ES-I3 (cell line): ENCODE measurements around the gene CNTNAP2.

Source experiments
- H3K36me3 ChIP-seq: 2 replicates; pipeline ENCODE4 v1.6.1; 2013; ENCODE audit warnings: mild to moderate bottlenecking, low read length, control low read depth, moderate library complexity; ENCODE audit not compliant: insufficient read depth
- H3K4me1 ChIP-seq: 2 replicates; pipeline ENCODE4 v1.6.1; 2013; ENCODE audit warnings: mild to moderate bottlenecking, control low read depth, low read length; ENCODE audit not compliant: insufficient read depth
- H3K9ac ChIP-seq: 2 replicates; pipeline ENCODE4 v1.6.1; 2013; ENCODE audit warnings: low read depth, mild to moderate bottlenecking, low read length, moderate library complexity
- H3K9me3 ChIP-seq: 2 replicates; pipeline ENCODE4 v1.6.1; 2013; ENCODE audit warnings: mild to moderate bottlenecking, low read length, moderate library complexity; ENCODE audit not compliant: control insufficient read depth, insufficient read depth

Gene CNTNAP2

DNA sequence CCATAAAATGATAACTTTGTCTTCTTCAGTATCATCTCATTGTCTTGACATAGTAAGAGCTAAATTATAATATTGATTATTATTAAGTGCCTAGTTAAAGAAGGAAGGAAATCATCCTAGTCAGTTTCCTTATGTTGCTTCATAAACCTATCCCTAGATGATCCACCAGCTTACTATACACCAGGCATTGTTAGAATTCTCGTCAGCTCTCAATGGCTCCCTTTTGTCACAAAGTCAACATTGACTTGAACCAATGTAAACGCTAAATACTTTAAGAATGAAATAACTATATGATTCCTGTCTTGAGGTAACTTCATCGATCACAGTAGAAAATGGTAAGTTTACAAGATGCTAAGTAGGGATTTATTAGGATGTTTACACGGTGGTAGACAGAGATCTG is 1162.9 kb downstream of the CNTNAP2 start:
- H3K9me3 ChIP-seq: no peaks in the 10 kb centered on the region
- H3K36me3 ChIP-seq: no peaks in the 10 kb centered on the region
- H3K9ac ChIP-seq: no peak overlapping the region
- H3K4me1 ChIP-seq: peaks cover 8% of the 10 kb centered on the region; the same call in 1 of the 2 replicates

DNA sequence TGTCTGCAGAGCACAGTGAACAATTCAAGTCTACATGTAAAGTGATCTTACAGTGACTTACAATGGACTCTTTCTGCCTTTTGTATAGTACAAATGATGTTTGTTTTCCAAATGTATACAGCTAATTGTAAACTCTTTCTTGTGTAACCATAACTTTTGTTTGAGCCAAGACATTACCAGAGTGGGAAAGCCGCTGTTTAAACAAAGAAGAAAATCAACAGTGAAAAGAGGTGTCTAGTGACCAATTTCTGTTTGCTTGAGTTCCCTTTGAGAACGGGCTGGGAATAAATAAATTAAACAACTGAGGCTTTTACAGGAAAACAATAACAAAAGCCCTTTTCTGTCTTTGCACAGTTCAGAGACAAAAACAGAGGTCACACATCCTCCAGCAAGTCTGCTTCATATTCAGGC is 1163.4 kb downstream of the CNTNAP2 start:
- no peak overlapping the region for H3K9ac ChIP-seq
- no peaks in the 10 kb centered on the region for H3K9me3 ChIP-seq
- peaks cover 8% of the 10 kb centered on the region; the same call in 1 of the 2 replicates for H3K4me1 ChIP-seq
- no peaks in the 10 kb centered on the region for H3K36me3 ChIP-seq

- Histone ChIP-seq H3K9me3 (no peaks in the 10 kb centered on the region), H3K36me3 (no peaks in the 10 kb centered on the region), H3K9ac (no peak overlapping the region), H3K4me1 (peaks cover 8% of the 10 kb centered on the region; the same call in 1 of the 2 replicates)
Measured at GRCh38 chr7:147282204-147282603, 1165.6 kb downstream of the CNTNAP2 start.

- Histone ChIP-seq H3K9ac (no peak overlapping the region), H3K9me3 (no peaks in the 10 kb centered on the region), H3K4me1 (no peaks in the 10 kb centered on the region), H3K36me3 (no peaks in the 10 kb centered on the region)
Measured at GRCh38 chr7:147296201-147296600, 1179.6 kb downstream of the CNTNAP2 start.

GRCh38 chr7:147296986-147297385 is 1180.4 kb downstream of the CNTNAP2 start:
- Histone ChIP-seq H3K36me3 (no peaks in the 10 kb centered on the region), H3K9ac (no peak overlapping the region), H3K4me1 (no peaks in the 10 kb centered on the region), H3K9me3 (no peaks in the 10 kb centered on the region)

DNA sequence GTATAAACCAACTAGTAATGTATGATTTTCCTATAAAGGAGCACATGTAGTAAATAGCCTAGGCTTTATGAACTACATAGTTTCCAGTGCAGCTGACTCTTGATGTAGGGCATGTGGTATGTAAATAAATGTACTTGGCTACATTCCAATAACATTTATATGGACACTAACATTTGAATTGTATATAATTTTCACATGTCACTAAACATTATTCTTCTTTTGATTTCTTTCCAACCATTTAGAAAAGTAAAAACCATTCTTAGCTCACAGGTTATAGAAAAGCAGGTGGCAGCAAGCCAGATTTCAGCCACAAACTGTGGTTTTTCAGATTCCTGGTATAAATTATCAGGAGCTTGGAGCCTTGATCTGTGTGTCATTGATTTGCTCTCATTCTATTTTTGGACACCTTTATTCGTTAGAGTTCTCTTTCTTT is 1182.0 kb downstream of the CNTNAP2 start:
- H3K36me3 ChIP-seq: no peaks in the 10 kb centered on the region

GRCh38 chr7:147300293-147300692 is 1183.7 kb downstream of the CNTNAP2 start:
- H3K9me3 ChIP-seq: no peaks in the 10 kb centered on the region
- H3K36me3 ChIP-seq: no peaks in the 10 kb centered on the region
- no peak overlapping the region for H3K9ac ChIP-seq
- H3K4me1 ChIP-seq: no peaks in the 10 kb centered on the region

More for the DNA sequence above, 1182.0 kb downstream of the CNTNAP2 start:
- H3K9ac ChIP-seq: no peak overlapping the region
- H3K9me3 ChIP-seq: no peaks in the 10 kb centered on the region
- no peaks in the 10 kb centered on the region for H3K4me1 ChIP-seq

- no peaks in the 10 kb centered on the region for H3K9me3 ChIP-seq
- H3K9ac ChIP-seq: no peak overlapping the region
- no peaks in the 10 kb centered on the region for H3K4me1 ChIP-seq
- no peaks in the 10 kb centered on the region for H3K36me3 ChIP-seq
Measured at GRCh38 chr7:147304376-147304775, 1187.8 kb downstream of the CNTNAP2 start.

DNA sequence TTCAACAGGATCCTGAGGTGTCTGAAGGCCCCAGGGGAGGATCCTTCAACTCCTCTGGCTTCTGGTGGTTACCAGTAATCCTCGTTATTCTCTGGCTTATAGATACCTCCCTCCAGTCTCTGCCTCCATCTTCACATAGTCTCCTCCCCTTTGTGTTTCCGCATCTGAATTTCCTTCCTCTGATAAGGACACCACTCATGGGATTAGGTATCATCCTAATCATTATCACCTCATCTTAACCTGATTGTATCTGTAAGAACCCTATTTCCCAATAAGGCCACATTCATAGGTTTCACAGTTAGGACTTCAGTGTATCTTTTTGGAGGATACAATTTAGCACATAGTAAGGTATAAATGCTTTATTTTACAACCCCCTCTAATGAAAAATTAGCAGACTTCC is 1189.2 kb downstream of the CNTNAP2 start:
- Histone ChIP-seq H3K9me3 (no peaks in the 10 kb centered on the region), H3K36me3 (no peaks in the 10 kb centered on the region), H3K4me1 (no peaks in the 10 kb centered on the region), H3K9ac (no peak overlapping the region)

DNA sequence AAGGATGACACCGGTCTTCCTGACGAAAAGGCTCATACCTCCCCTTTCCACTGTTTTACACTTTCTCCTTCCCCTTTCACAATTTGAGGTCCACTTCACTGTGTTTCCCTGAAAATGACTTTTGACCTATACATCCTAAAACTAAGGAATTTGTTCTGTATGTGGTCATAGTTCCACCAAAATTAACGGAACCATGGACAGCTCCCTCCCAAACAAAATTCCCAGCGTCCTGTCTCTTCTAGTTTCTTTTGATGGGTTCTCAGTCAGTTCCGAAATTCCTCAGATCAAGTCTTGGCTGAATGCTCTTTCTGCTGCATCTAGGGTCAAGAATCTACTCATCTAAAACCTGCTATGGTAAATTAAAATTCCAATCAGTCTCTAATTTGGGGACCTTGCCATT is 1191.9 kb downstream of the CNTNAP2 start:
- no peaks in the 10 kb centered on the region for H3K9me3 ChIP-seq
- no peaks in the 10 kb centered on the region for H3K36me3 ChIP-seq
- no peak overlapping the region for H3K9ac ChIP-seq
- H3K4me1 ChIP-seq: no peaks in the 10 kb centered on the region

DNA sequence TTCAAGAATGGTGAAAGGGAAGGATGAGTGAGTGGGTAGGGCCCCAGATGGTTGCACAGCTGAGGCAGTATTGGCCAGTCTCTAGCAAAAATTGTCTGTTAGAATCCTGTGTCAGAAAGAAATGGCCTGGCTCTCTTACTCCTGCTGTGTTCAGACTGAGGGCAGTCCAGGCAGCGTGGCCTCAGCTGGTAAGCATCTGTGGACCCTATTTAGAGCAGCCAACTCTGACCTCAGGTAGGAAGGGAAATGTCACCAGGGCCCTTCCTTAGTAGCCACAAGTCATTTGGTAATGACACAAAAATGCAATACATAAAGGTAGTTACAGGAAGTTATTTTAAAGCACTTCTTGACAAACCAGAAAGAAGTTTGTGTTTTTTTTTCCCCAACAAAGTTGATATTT is 1194.7 kb downstream of the CNTNAP2 start:
- Histone ChIP-seq H3K9me3 (no peaks in the 10 kb centered on the region), H3K36me3 (no peaks in the 10 kb centered on the region), H3K9ac (no peak overlapping the region), H3K4me1 (no peaks in the 10 kb centered on the region)

DNA sequence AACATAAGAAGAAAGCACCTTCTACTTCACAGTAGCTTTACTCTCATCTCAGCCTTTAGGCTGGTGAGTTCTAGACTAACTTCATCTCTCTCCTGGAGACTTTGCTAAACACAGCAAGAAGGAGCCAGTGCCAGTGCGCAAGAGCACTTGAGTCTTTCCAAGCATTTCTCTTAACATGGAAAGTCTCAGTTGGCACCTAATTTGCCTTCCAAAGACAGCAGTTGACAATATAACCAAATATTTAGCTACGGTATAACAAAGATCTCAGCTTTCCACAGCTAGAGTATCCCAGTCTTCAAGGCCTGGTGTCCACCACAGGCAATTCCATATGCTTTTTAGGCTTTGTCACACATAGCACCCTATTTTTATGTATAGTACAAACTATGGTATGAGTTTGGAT is 1204.9 kb downstream of the CNTNAP2 start:
- Histone ChIP-seq H3K4me1 (no peaks in the 10 kb centered on the region), H3K9ac (no peak overlapping the region), H3K9me3 (no peaks in the 10 kb centered on the region)

GRCh38 chr7:147332988-147333387 is 1216.4 kb downstream of the CNTNAP2 start:
- H3K4me1 ChIP-seq: no peaks in the 10 kb centered on the region
- no peaks in the 10 kb centered on the region for H3K36me3 ChIP-seq
- H3K9me3 ChIP-seq: no peaks in the 10 kb centered on the region
- H3K9ac ChIP-seq: no peak overlapping the region

More for the DNA sequence above, 1204.9 kb downstream of the CNTNAP2 start:
- H3K36me3 ChIP-seq: no peaks in the 10 kb centered on the region

DNA sequence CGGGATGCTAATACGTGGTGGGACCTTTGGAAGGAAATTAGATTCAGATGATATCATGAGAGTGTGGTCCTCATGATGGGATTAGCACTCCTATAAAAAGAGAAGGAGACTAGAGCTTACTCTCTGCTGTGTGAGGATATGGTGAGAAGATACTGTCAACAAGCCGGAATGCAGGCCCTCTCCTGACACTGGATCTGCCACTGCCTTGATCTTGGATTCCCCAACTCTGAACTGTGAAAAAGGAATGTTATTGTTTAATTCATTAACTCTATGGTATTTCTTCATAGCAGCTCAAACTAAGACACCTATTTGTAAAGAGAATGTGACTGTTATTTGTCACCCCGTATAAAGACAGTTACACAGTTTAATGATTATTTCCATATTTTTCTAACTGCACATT is 1246.5 kb downstream of the CNTNAP2 start:
- Histone ChIP-seq H3K36me3 (no peaks in the 10 kb centered on the region), H3K4me1 (no peaks in the 10 kb centered on the region), H3K9ac (no peak overlapping the region), H3K9me3 (no peaks in the 10 kb centered on the region)

DNA sequence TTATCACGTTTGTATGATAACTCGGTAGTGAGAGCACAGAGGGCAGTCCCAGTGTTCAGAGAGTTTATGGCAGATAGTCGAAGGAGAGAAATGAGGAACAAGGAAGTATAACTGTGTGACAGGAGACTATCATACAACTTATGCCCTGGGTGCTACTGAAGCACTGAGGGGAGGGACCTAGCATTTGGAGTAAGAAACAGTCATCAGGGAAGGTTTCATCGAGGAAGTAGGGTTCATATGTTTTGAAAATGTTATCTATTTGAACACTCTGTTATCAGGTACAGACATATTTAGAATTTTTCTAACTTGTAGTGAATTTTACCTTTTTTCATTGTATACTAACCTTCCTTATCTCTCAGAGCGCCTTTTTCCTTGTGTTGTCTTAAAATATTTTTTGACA is 1259.6 kb downstream of the CNTNAP2 start:
- no peaks in the 10 kb centered on the region for H3K9me3 ChIP-seq
- no peaks in the 10 kb centered on the region for H3K36me3 ChIP-seq
- no peak overlapping the region for H3K9ac ChIP-seq
- H3K4me1 ChIP-seq: no peaks in the 10 kb centered on the region

GRCh38 chr7:147380926-147381325 is 1264.3 kb downstream of the CNTNAP2 start:
- Histone ChIP-seq H3K9ac (no peak overlapping the region), H3K4me1 (no peaks in the 10 kb centered on the region), H3K36me3 (no peaks in the 10 kb centered on the region), H3K9me3 (no peaks in the 10 kb centered on the region)
